DOHH2 (cell line): ENCODE data around the gene MLH3.

Source experiments
- H3F3A ChIP-seq: fragments of 200-600 bp; sonication (generic), shearing (Covaris generic); 2 replicates; pipeline ENCODE4 v1.6.0; 2016; ENCODE audit warnings: antibody characterized with exemption, mild to moderate bottlenecking; ENCODE audit not compliant: control insufficient read depth, insufficient read depth
- H3K27ac ChIP-seq: fragments of 200-600 bp; sonication (generic); 2 replicates; pipeline ENCODE4 v1.5.1; 2014; ENCODE audit warnings: low read depth, mild to moderate bottlenecking, low read length, moderate library complexity
- H3K27me3 ChIP-seq: fragments of 200-600 bp; sonication (generic); 2 replicates; pipeline ENCODE4 v1.6.1; 2014; ENCODE audit warnings: mild to moderate bottlenecking, low read length, mixed read lengths; ENCODE audit not compliant: control insufficient read depth
- H3K36me3 ChIP-seq: fragments of 200-600 bp; sonication (generic); 2 replicates; pipeline ENCODE4 v1.6.1; 2014; ENCODE audit warnings: mild to moderate bottlenecking, low read length, moderate library complexity, mixed read lengths; ENCODE audit not compliant: control insufficient read depth
- H3K4me1 ChIP-seq: fragments of 200-600 bp; sonication (generic); 2 replicates; pipeline ENCODE4 v1.6.1; 2014; ENCODE audit warnings: mild to moderate bottlenecking, low read length, mixed read lengths; ENCODE audit not compliant: control insufficient read depth
- H3K4me2 ChIP-seq: fragments of 200-600 bp; sonication (generic); 2 replicates; pipeline ENCODE4 v1.6.0; 2014; ENCODE audit warnings: mild to moderate bottlenecking, low read length, moderate library complexity
- H3K4me3 ChIP-seq: fragments of 200-600 bp; sonication (generic); 2 replicates; pipeline ENCODE4 v1.5.1; 2014; ENCODE audit warnings: mild to moderate bottlenecking, low read length, mixed read lengths
- H3K79me2 ChIP-seq: fragments of 200-600 bp; sonication (generic); 2 replicates; pipeline ENCODE4 v1.6.1; 2014; ENCODE audit warnings: mild to moderate bottlenecking, low read length, mixed read lengths; ENCODE audit not compliant: control insufficient read depth
- H3K9me2 ChIP-seq: fragments of 200-600 bp; sonication (generic); replicated peaks from 2 replicates; pipeline ENCODE4 v1.6.1; 2014; ENCODE audit warnings: mild to moderate bottlenecking, low read length, mixed read lengths; ENCODE audit not compliant: control insufficient read depth
- H3K9me3 ChIP-seq: fragments of 200-600 bp; sonication (generic); 2 replicates; pipeline ENCODE4 v1.6.1; 2014; ENCODE audit warnings: antibody characterized with exemption, low read length, mixed read lengths; ENCODE audit not compliant: control insufficient read depth, insufficient read depth
- H4K20me1 ChIP-seq: fragments of 200-600 bp; sonication (generic); 2 replicates; pipeline ENCODE4 v1.6.0; 2014; ENCODE audit warnings: low read depth, mild to moderate bottlenecking, antibody characterized with exemption, low read length, moderate library complexity; ENCODE audit not compliant: control insufficient read depth, insufficient read depth
- CTCF ChIP-seq: fragments of 200-600 bp; sonication (generic); IDR thresholded peaks from one replicate; pipeline ENCODE4 v1.5.1; 2014; ENCODE audit warnings: antibody characterized with exemption, mild to moderate bottlenecking, low read depth, low read length; ENCODE audit not compliant: poor library complexity, severe bottlenecking
- EZH2phosphoT487 ChIP-seq: fragments of 200-600 bp; sonication (generic); IDR thresholded peaks from 2 replicates; pipeline ENCODE4 v1.6.1; 2017; ENCODE audit warnings: borderline replicate concordance, mild to moderate bottlenecking, antibody characterized with exemption, low read length, moderate library complexity, mixed read lengths

The MLH3 gene

GRCh38 chr14:75091251-75091650 lies 40.0 kb upstream of the MLH3 start:
- H3K4me2 ChIP-seq = no peak overlapping the region
- no peaks in the 10 kb centered on the region for H3F3A ChIP-seq
- H3K27ac ChIP-seq = no peak overlapping the region
- H3K4me3 ChIP-seq = no peak overlapping the region
- peaks cover 79% of the 10 kb centered on the region for H3K36me3 ChIP-seq
- no peaks in the 10 kb centered on the region for H3K27me3 ChIP-seq
- H3K9me2 ChIP-seq = no peaks in the 10 kb centered on the region
- no peaks in the 10 kb centered on the region for H3K79me2 ChIP-seq
- H3K9me3 ChIP-seq = no peaks in the 10 kb centered on the region
- no peaks in the 10 kb centered on the region for H3K4me1 ChIP-seq
- H4K20me1 ChIP-seq = peaks cover 6% of the 10 kb centered on the region; the same call in 1 of the 2 replicates
- TF ChIP-seq CTCF (no peak), EZH2phosphoT487 (no peak)

GRCh38 chr14:75090353-75090752 lies 39.1 kb upstream of the MLH3 start:
- peaks cover 6% of the 10 kb centered on the region; the same call in 1 of the 2 replicates for H4K20me1 ChIP-seq
- no peaks in the 10 kb centered on the region for H3K27me3 ChIP-seq
- H3K36me3 ChIP-seq = peaks cover 76% of the 10 kb centered on the region

GRCh38 chr14:75088566-75089373 lies 37.5 kb upstream of the MLH3 start:
- Histone ChIP-seq H3K9me2 (no peaks in the 10 kb centered on the region), H3K4me2 (no peak overlapping the region), H3K36me3 (peaks cover 77% of the 10 kb centered on the region), H3K4me3 (no peak overlapping the region), H3K9me3 (no peaks in the 10 kb centered on the region), H4K20me1 (peaks cover 6% of the 10 kb centered on the region; the same call in 1 of the 2 replicates), H3K79me2 (no peaks in the 10 kb centered on the region), H3F3A (no peaks in the 10 kb centered on the region), H3K4me1 (no peaks in the 10 kb centered on the region), H3K27ac (no peak overlapping the region), H3K27me3 (no peaks in the 10 kb centered on the region)
- TF ChIP-seq CTCF = peak; percentile 83
- TF ChIP-seq EZH2phosphoT487 = no peak

More at GRCh38 chr14:75090353-75090752, 39.1 kb upstream of the MLH3 start:
- H3K4me1 ChIP-seq = no peaks in the 10 kb centered on the region
- no peaks in the 10 kb centered on the region for H3K79me2 ChIP-seq
- no peaks in the 10 kb centered on the region for H3F3A ChIP-seq
- TF ChIP-seq EZH2phosphoT487 (no peak), CTCF (no peak)
- no peak overlapping the region for H3K27ac ChIP-seq
- no peak overlapping the region for H3K4me3 ChIP-seq
- no peak overlapping the region for H3K4me2 ChIP-seq
- H3K9me2 ChIP-seq = no peaks in the 10 kb centered on the region
- H3K9me3 ChIP-seq = no peaks in the 10 kb centered on the region
